Stimulated activated CD8-positive, alpha-beta memory T cell treated with anti-CD3 and anti-CD28 coated beads, Interleukin-15, amount 100 ng/mL, for 1 hour (primary cell): ENCODE results near the gene GET3.
"Not testable (repeated sequence)": the region's sequence is repeated elsewhere in the genome, so short reads cannot be mapped to it uniquely, and the experiment has no call there.

Source experiments
- DNase-seq: peaks from one replicate; pipeline ENCODE4 v3.0.0-alpha.2; 2020; ENCODE audit warnings: low read depth

GET3 gene

GRCh38 chr19:12715929-12716328, 21.4 kb upstream of the GET3 start:
- DNase-seq: no peak

GRCh38 chr19:12720296-12720695, 17.0 kb upstream of the GET3 start:
- DNase-seq: no peak

- no peak for DNase-seq
Observed at GRCh38 chr19:12720851-12721655, 16.2 kb upstream of the GET3 start.

DNA sequence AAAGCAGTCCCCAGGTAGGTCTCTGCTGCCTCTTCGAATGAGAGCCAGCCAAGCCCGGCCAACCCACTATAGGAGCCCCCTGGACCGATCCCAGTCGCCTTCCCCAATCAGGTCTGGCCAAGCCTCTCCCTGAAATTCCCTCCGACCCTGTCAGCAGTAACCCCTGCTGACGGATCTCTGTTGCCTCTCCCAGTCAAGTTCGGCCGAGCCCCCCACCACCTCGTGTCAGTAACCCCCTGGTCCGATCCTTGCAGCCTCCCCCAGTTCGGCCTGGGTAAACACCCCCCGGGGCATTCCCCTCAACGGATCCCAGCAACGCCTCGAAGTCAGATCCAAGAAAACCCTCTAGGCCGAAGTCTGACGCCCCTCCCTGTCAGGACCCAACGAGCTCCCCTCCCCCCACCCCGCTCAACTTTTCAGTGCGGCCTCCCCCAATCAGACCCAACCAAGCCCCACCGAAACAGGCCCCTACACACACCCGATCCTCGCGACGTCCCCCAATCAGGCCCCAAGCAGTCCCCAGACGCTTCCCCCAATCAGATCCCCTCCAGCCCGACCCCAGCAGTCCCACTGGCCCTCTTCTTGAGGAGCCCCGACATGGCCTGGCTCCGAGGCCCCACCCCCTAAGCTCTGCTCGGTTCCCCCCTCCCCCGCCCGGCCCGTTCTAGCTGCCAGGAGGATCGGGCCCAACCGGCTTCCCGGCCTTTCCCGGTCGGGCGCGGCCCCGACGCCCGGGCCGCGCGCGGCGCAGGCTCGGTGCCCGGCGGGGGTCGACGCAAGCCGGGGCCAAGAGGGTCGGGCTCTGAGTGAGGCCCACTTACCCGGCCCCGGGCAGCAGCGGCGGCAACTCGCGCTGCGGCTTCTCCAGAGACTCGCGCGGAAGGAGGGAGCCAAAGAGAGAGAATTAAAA, 15.4 kb upstream of the GET3 start:
- DNase-seq: no peak

DNA sequence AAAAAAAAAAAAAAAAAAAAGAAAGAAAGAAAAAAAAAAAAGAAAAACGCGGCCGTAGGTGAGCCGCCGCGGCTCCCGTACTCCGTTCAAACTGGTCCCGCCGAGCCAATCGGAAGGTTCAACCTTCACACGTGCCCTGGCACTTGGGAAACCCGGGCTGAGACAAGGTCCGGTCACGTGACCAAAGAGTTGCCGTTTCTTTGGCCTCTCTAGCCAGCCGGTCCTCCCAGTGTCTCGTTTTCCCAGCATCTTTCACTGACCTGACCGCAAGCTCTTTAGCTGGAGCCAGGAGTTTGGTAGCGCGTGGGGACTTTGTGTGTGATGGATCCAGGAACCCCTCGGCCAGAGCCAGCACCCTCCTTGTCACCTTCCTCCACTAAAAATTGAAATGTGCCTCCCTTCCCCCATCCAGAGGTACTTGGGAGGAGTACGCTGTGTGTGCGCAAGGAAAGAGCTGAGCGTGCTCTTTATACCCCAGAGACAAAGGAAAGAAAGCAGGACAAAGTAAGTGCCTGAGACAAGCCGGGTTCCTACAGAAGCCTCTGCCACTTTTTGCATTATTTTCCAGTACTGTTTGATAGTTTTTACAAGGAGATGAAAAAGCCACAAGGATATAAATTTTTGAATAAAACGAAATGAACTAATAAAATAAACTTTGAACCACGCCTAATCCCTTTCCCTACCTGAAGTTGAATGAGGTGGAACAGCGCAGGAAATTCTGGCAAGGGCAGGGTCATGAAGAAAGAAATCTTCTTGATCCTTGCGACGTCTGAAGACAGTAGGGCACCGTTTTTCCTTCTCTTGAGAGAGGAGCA, 14.5 kb upstream of the GET3 start:
- peak; percentile 90 for DNase-seq

GRCh38 chr19:12723381-12723640, 14.0 kb upstream of the GET3 start:
- DNase-seq: no peak

- peak; percentile 50 for DNase-seq
Observed at GRCh38 chr19:12723641-12724426, 13.5 kb upstream of the GET3 start, which contains the start of gene TNPO2. TSS of gene TNPO2 (minus strand) at chr19:12723932. CDS start at chr19:12720977, 2,955 bp downstream.

- not testable (repeated sequence) for DNase-seq
Observed at GRCh38 chr19:12725612-12726011, 11.7 kb upstream of the GET3 start.

GRCh38 chr19:12726988-12727316, 10.3 kb upstream of the GET3 start:
- DNase-seq: no peak

GRCh38 chr19:12727745-12728433, 9.4 kb upstream of the GET3 start:
- DNase-seq: no peak

- no peak for DNase-seq
Observed at GRCh38 chr19:12730064-12730463, 7.2 kb upstream of the GET3 start.

- DNase-seq: no peak
Observed at GRCh38 chr19:12731337-12731736, 6.0 kb upstream of the GET3 start.

DNA sequence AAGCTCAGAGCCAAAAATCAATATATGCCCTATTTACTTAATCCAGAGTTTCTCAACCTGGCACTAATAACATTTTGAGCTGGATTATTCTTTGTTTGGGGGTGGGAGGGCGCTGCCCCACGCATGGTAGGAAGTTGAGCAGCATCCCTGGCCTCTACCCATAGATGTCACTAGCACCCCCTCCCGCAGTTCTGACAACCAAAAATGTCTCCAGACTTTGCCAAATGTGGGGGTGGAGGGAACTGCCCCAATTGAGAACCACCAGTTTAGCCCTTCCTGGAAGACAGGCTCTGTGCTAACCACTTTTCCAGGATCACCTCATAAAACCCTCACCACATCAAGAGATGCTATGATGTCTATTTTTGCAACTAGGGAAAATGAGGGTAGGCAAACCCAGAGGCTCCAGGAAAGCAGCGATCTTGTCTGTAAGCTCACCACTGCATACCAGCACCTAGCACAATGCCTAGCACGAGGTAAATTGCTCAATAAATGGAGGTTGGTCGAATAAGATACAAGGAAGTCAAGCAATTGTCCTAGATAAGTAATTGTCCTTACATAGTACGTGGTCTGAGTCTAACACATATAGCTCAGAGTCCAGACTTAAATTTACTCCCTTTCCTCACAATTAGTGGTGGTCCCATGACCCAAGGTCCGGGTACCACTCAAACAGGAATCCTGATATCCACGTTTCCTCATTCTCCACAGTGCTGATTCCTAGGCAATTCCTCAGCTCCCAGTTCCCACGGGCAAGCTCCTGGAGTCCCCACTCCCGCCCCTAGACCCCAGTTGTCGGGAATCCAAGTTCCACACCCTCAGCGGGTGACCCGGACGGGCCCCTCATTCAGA, 3.7 kb upstream of the GET3 start:
- no peak for DNase-seq

GRCh38 chr19:12737835-12738351, 596 bp downstream of the GET3 start:
- DNase-seq: no peak

DNA sequence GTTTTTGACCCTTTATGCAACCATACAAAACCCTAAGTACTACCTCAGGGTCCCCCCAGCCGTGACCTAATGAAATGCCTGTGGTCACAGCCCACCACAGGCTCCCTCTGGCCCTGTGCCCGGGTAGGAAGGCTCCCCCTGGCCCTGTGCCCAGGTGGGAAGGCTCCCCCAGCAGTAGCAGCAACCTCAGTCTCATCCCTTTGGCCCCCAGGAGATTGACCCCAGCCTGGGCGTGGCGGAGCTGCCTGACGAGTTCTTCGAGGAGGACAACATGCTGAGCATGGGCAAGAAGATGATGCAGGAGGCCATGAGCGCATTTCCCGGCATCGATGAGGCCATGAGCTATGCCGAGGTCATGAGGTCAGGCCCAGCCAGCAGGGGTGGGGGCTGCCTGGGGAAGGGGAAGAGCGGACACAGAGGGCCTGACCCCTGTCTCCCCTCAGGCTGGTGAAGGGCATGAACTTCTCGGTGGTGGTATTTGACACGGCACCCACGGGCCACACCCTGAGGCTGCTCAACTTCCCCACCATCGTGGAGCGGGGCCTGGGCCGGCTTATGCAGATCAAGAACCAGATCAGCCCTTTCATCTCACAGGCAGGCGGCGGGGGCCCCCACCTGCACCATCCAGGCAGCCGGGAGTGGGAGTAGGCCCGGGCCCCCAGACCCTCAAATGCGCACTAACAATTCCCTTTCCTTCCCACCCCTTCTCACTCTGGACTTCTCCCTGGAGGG, 8.0 kb downstream of the GET3 start:
- DNase-seq: no peak

GRCh38 chr19:12748489-12748888, 11.2 kb downstream of the GET3 start:
- no peak for DNase-seq

- DNase-seq: no peak
Observed at GRCh38 chr19:12749938-12750521, 12.7 kb downstream of the GET3 start.

- DNase-seq: no peak
Observed at GRCh38 chr19:12750851-12751250, 13.6 kb downstream of the GET3 start.

DNA sequence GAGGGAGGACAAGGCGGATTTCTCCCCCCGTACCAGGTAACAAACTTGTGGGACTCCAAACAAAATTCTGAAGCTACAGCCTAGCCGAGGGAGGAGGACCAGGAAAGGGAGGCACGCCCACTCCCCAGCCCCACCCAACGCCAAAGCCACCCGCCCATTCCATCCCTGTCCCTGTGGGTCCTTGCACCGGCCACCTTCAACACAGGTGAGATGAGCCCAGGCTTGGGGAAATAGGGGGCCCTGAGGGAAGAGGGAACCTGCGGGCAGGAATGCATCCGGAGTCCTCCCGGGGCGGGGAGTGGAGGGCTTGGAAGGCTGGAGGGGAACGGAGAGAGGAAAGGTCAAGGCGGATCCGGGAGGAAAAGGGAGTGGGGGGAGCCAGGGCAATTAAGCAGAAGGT, 14.3 kb downstream of the GET3 start, which contains the start of gene BEST2:
TSS of gene BEST2 (plus strand) at position 157 of the 400 bp plus-strand sequence. CDS start 802 bp downstream, outside the sequence.
- DNase-seq: no peak
